NCI-H1048 (cell line): ENCODE data around the gene VPS11.
A peak's percentile ranks its signal among the peaks of the same experiment; 100 is the strongest.
"Not testable (repeated sequence)": the region's sequence is repeated elsewhere in the genome, so short reads cannot be mapped to it uniquely, and the experiment has no call there.

Experiments used
- DNase-seq: peaks from one replicate; lab custom pipeline; 2025; lab: John Stamatoyannopoulos, UW

Gene VPS11

DNA sequence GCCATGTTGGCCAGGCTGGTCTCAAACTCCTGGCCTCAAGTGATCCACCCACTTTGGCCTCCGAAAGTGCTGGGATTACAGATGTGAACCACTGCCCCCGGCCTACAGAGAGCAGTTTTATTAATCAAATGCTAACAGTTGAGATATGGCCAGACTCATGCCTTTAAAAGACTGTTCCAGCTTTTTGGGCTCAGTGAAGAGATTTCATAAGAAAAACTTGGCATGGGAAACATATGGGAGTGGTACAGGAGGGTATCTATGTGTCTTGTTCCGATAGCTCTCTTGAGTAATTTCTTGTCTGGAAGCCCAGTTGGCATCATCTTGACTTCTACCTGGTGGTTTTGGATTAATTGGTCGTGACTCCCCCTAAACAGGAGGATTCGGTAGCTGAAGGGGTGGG, 28.7 kb upstream of the VPS11 start:
- no peak for DNase-seq

DNA sequence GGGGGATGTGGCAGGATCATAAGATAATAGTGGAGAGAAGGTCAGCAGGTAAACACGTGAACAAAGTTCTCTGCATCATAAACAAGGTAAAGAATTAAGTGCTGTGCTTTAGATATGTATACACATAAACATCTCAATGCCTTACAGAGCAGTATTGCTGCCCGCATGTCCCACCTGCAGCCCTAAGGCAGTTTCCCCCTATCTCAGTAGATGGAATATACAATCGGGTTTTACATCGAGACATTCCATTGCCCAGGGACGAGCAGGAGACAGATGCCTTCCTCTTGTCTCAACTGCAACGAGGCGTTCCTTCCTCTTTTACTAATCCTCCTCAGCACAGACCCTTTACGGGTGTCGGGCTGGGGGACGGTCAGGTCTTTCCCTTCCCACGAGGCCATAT, 28.1 kb upstream of the VPS11 start:
- DNase-seq = not testable (repeated sequence)

DNA sequence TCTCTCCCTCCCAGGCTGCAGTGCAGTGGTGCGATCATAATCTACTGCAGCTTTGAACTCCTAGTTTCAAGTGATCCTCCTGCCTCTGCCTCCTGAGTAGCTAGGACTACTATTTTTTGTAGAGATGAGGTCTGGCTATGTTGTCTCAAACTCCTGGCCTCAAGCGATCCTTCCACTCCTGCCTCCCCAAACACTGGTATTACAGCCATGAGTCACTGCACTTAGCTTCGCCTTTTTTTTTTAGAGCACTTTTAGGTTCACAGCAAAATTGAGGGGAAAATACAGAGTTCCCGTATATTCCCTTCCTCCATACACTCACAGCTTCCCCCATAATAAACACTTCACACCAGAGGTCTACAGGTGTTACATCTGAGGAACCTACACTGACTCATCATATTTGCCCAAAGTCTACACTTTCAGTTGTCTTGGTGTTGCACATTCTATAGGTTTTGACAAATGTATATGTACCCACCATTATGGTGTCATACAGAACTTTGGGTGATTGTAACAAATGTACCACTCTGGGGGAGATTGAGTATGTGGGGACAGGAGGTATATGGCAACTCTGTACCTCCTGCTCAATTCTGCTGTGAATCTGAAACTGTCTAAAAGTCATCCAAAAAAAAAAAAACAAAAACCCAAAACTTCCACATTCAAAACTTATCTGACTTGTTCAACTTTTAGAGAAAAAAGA, 25.6 kb upstream of the VPS11 start:
- no peak for DNase-seq

GRCh38 chr11:119042927-119043326, 24.7 kb upstream of the VPS11 start:
- DNase-seq = no peak

DNA sequence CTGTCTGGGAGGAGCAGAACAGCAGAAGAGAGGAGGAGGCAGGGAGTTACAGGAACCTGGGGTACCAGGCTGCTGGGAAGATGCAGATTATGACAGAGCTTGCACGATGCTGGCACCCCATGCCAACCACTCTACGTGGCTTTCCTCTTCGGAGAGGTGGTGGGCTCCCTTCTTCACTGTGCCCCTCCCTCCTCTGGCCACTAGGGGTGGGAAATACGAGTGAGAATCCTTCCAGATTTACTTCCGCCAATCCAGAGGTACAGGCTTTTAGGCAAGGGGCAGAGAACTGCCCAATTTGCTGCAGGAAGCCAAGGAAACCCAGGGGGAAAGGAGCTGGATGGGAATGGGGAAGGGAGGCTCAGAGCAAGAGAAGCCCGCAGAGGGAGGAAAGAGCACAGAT, 22.9 kb upstream of the VPS11 start:
- DNase-seq = no peak

GRCh38 chr11:119046489-119046888, 21.1 kb upstream of the VPS11 start:
- DNase-seq = no peak

- no peak for DNase-seq
These were observed 20.4 kb upstream of the VPS11 start for GRCh38 chr11:119047205-119047604.

DNA sequence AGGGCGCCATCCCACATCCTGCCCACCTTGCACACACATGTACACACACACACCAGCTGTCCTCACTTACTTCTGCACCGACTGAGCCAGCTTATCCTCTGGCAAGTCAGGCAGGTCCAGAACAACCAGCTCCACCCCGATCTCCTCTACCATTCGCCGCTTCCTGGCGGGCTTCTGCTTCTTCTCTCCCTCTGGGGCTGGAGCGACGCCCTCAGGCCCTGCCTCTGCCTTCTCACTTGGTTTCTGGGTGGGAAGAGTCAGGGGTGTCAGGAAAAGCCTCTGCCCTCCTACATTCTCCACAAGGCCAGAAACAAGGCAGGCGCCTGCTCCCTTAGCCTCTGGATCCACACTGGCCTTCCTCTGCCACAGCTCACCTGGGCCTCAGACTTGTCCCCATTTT, 19.0 kb upstream of the VPS11 start:
- DNase-seq = no peak

GRCh38 chr11:119049081-119049480, 18.5 kb upstream of the VPS11 start:
- no peak for DNase-seq

GRCh38 chr11:119051440-119052162, 16.0 kb upstream of the VPS11 start:
- no peak for DNase-seq

GRCh38 chr11:119052163-119052814, 15.3 kb upstream of the VPS11 start:
- no peak for DNase-seq

- no peak for DNase-seq
These were observed 13.2 kb upstream of the VPS11 start for GRCh38 chr11:119054418-119054817.

DNA sequence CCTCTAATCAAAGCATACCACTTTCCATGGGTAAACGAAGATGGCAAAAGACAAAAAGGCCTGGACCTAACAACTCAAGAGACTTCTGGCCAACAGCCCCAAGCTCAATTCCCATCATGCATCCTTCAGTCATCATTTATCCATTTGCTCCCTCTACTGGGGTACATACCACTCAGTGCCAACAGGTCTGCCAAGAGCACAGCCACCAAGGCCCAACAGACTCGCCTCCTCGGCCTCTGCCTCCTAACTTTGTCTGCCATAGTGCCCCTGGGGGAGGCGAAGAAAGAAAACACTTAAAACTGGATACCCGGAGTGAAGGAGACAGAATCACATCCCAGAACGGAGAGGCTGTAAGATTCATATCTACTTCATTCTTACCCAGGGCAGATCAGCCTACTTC, 11.7 kb upstream of the VPS11 start:
- no peak for DNase-seq

- no peak for DNase-seq
These were observed 11.1 kb upstream of the VPS11 start for GRCh38 chr11:119056421-119056999.

GRCh38 chr11:119057000-119057769, 10.4 kb upstream of the VPS11 start, which contains the start of gene HYOU1:
HYOU1 (minus strand) TSS chr11:119057205; CDS start chr11:119056160, 1,045 bp downstream.
- DNase-seq = peak; percentile 97

DNA sequence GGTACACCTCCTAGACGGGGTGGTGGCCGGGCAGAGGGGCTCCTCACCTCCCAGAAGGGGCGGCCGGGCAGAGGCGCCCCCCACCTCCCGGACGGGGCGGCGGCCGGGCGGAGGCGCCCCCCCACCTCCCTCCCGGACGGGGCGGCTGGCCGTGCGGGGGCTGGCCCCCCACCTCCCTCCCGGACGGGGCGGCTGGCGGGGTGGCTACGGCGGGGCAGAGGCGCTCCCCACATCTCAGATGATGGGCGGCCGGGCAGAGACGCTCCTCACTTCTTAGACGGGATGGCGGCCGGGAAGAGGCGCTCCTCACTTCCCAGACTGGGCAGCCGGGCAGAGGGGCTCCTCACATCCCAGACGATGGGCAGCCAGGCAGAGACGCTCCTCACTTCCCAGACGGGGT, 8.5 kb upstream of the VPS11 start:
- not testable (repeated sequence) for DNase-seq

GRCh38 chr11:119061256-119061655, 6.4 kb upstream of the VPS11 start:
- no peak for DNase-seq

DNA sequence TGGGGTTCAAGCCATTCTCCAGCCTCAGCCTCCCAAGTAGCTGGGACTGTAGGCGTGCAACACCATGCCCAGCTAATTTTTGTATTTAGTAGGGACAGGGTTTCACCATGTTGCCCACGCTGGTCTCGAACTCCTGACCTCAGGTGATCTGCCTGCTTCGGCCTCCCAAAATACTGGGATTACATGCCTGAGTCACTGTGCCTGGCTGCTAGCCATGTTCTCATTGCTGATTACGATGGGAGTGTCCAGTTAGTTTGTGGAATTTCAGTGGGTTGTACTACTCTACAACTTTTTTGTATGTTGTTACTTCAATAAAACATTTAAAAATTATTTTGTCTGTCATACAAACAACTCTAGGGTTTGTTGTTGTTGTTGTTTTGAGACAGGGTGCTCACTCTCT, 4.8 kb upstream of the VPS11 start:
- DNase-seq = no peak

DNA sequence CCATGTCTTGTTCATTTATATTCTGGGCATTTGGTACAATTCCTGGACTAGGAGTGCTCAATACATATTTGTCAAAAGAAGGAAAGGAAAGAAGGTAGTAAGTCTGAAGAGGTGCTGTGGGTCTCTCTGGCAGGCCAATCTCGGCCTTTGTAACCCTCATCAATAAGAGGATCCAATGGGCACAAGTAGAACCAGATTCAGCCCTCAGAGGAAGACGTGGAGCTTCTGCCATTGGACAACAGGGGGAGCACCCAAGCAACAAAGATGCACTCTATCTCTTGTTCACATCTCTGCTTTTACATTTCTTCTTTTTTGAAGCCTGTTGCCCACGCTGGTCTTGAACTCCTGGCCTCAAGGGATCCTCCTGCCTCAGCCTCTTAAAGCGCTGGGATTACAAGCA, 2.2 kb upstream of the VPS11 start:
- no peak for DNase-seq

GRCh38 chr11:119077839-119078238, 10.2 kb downstream of the VPS11 start:
- DNase-seq = no peak

DNA sequence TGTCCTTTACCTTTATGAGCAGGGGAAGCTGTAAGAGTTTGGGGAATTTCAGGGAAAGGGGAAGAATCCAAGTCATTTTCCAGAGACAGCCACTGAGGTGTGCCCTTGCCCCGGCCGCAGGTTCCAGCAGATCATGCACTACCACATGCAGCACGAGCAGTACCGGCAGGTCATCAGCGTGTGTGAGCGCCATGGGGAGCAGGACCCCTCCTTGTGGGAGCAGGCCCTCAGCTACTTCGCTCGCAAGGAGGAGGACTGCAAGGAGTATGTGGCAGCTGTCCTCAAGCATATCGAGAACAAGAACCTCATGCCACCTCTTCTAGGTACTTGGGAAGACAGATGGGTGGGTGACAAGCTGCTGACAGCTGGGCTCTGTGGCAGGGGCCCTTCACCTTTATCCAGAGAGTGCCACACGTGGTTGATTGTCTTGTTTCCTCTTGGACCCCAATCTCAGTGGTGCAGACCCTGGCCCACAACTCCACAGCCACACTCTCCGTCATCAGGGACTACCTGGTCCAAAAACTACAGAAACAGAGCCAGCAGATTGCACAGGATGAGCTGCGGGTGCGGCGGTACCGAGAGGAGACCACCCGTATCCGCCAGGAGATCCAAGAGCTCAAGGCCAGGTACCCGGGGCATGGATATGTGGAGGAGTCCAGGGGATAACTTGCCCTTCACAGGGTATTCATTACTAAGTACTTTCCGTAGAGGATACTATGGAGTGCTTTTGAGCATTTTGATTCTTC, 11.2 kb downstream of the VPS11 start:
- DNase-seq = no peak
